HG02973 (cell line): ENCODE results near the gene PCCA.
"Not testable (repeated sequence)": the region's sequence is repeated elsewhere in the genome, so short reads cannot be mapped to it uniquely, and the experiment has no call there.

Source experiments
- ATAC-seq: cut with Tn5 transposase; IDR thresholded peaks from one replicate; pipeline ENCODE4 v1.9.1; 2021; ENCODE audit warnings: moderate library complexity; ENCODE audit not compliant: unreplicated experiment

The PCCA gene

DNA sequence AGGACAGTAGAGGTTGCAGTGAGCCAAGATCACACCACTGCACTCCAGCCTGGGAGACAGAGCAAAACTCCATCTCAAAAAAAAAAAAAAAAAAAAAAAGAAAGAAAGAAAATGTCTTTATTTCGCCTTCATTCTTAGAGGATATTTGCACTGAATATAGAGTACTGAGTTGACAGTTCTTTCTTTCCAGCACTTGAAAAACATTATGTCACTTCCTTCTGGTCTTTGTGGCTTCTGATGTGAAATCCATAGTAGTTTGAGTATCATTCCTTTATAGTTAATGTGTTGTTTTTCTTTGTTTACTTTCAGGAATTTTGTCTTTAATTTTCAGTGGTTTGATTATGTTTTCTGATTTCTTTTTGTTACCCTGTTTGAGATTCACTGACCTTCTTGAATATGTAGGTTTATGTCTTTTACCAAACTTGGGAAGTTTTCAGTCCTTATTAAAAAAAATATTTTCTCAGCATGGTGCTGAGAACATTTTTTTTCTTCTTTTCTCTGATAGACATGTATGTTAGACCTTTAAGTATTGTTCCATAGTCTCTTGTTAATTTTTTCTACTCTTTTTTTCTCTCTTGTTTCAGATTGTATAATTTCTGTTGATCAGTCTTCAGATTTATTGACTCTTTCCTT, 50.1 kb downstream of the PCCA start:
- ATAC-seq: no peak

DNA sequence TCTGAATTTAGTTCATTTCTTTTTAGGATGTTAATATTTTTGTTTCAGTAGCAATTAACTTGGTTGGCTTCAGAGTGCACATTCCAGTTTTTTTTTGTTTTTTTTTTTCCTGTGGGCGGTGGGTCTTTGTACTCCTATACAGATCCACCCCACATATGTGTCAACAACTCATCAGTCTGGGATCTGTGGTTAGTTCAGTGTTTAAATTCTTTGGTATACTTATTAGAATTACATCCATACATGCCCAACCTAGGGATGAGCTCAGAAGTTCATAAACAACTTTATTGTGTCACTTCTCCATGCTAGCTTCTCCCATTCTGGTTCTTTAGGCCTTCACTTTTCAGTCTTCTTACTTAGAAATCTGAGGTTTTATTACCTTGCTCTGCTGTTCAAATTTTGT, 50.9 kb downstream of the PCCA start:
- no peak for ATAC-seq

DNA sequence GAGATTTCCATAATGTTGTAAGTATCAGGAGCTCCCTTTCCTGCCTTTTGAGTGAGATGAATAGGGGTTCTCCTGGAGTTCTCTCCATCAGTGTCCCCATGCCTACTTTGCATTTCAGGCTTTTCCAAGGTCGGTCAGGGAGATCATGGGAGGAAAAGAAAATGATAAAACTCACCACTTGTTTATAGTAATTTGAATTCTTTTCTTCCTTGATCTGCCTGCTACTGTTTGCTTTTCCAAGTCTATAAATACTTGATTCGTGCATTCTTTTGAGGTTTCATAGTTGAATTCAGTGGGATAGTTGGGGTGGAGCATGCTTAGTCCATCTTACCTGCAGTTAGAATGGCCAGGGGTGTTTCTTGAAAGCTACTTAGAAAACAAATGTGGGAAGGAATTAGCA, 51.5 kb downstream of the PCCA start:
- ATAC-seq: no peak

DNA sequence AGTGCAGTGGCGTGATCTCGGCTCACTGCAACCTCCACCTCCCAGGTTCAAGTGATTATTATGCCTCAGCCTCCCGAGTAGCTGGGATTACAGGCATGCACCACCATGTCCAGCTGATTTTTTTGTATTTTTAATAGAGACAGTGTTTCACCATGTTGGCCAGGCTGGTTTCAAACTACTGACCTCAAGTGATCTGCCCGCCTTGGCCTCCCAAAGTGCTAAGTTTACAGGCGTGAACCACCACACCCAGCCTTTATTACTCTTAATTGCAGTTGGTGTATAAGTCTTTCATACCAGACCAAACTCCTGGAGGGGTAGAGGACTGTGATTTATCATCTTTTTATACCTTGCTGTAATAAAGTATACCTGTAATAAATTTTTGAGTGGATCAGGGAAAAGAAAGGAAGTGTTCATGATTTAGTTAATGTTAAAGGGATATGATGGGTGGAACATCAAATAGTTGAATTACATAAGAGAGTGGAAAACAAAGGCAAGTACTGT, 52.6 kb downstream of the PCCA start:
- ATAC-seq: not testable (repeated sequence)

DNA sequence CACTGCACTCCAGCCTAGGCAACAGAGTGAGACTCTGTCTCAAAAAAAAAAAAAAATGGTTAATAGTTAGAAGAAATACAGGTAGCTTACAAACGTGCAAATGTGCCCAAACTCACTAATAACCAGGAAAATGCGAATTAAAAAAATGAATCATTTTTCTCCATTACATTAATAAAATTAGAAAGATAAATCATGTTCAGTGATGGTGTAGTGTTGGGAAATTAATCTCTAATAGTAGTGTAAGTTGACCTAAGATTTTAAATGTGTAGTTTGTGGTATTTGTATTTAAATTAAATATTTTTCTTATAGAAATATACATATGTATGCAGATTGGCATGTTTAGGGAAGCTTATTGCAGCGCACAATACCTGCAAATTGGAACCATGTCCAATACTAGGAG, 57.6 kb downstream of the PCCA start:
- no peak for ATAC-seq

DNA sequence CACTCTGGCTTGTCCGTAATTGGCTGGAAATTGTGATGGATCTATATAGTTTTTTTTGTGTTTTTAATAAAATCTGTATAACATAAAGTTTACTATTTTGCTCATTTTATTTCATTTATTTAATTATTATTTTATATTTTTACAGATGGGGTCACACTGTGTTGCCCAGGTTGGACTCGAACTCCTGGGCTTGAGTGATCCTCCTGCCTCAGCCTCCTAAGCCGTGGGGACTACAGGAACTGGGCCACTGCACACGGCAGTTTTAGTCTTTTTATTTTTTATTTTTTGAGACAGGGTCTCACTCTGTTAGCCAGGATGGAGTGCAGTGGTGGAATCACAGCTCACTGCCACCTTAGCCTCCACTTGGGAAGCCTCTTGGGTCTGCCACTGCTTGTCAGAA, 58.9 kb downstream of the PCCA start:
- ATAC-seq: no peak

DNA sequence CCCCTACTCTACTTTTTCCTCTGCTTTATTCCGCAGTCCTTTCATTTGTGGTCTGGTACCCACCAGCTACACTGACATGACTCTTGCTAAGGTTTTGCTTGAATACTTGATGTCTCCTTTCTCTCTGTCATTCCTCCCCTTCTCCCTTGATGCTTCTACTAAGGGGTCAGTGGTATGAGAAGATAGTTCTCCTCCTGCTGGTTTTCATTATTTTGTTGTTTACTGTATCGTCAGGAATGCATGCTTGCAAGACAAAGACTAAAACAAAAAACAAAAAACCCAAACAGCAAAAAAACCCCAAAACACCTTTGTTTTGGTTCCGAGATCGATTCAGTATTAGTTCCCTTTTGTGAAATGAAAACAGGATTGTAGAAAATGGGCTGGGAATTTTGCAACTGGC, 59.5 kb downstream of the PCCA start:
- no peak for ATAC-seq

DNA sequence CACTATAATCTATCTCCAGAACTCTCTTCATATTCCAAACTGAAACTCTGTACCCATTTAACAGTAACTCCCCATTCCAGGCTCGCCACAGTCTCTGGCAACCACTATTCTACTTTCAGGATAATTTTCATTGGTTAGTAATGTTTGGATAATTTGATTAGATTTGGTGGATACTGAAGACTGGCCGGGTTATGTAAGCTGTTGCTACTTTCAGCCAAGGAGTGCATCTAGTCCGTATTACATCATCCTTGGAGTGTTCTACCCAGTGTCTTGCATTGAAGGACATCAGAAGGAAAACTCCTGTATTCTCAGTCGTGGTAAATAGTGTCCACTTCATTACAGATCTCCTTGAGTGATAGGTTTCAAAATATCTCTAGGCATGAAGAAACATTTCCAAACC, 60.5 kb downstream of the PCCA start:
- ATAC-seq: no peak

DNA sequence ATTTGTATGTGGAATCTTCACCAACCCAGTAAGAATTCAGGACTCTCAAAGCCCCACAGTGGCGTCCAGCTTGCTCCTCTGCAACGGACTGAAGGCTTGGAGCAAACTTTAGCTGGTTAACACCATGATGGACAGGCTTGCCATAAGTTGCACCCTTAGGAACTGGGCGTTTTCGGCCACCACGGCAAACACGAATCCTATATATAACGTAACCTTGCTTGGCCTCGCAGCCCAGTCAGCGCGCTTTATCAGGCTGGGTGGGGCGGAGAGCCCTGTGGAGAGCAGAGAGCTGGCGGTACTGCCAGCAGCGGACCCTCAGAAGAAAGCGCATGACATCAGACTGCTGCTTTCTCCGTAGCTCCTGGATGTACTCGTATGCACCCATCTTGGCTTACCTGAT, 61.8 kb downstream of the PCCA start:
- not testable (repeated sequence) for ATAC-seq

DNA sequence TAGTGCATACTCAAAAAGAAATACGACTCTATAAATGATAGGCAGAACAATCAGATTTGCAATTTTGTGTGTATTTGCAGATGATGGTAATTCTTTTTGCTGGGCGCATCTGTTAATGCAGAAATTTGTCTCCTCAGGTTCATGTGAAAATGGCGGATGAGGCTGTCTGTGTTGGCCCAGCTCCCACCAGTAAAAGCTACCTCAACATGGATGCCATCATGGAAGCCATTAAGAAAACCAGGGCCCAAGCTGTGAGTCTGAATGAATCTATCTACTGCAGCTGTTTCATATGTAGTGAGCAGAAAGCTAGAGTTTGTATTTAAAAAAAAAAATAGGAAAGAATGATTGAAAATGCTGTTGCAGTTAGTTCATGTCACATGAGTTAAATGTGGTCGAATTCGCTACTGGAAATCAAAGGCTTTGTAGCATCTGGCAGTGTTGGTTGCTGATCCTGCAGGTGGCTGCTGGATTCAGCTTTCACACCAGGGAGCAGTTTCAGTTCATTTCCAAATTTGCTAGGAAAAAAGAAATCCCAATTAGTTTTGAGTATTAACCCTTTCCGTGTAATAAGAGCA, 66.0 kb downstream of the PCCA start:
- no peak for ATAC-seq

DNA sequence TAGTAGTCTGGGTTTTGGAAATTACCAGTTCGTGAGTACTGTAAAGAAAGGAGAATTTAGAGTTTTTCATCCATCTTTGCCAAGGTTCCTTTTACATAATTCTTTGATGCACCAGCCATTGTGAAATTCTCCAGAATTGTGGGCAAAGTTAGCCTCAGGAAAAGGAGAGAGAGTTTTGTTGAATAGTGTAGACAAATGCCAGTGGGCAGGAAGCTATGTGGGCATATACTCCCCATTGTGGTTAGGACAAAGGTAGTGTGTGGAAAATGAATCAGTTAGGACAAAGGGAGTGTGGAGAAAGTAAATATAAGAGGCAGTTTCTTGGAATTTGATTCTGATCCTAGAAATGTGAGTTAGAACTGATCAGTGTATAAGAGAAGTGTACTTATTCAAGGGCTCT, 67.9 kb downstream of the PCCA start:
- ATAC-seq: no peak

DNA sequence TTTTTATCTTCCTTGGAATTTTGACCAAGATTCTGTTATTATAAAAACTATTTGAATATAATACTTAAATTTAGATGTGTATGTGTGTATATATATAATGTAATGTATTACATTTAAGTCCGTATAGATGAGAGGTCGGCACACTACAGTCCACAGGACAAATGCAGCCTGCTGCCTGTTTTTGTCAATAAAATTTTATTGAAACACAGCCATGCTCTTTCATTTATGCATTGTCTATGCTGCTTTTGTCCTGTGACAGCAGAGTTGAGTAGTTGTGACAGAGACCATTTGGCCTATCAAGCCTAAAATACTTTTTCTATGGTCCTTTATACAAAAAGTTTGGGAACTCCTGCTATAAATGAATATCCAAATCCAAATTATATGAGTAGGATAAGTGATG, 69.7 kb downstream of the PCCA start:
- ATAC-seq: no peak

DNA sequence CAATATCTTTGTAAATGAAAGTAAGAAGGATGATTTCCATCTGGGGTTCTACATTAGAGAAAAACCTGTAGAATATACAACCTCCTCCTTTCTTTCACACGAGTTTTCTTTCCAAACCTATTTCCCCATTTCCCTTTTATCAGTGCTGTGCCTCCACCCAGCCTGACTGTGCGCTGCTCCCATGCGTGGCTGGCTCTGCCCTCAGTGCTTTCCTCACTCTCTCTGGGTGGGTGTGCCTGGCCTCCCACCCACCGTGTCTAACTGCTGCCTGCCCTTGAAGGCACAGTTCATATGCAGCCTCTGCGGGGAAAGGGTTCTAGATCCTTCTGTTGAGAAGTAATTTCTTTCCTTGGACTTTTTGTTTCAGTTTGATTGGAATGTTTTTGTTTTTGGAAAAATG, 70.7 kb downstream of the PCCA start:
- ATAC-seq: no peak

DNA sequence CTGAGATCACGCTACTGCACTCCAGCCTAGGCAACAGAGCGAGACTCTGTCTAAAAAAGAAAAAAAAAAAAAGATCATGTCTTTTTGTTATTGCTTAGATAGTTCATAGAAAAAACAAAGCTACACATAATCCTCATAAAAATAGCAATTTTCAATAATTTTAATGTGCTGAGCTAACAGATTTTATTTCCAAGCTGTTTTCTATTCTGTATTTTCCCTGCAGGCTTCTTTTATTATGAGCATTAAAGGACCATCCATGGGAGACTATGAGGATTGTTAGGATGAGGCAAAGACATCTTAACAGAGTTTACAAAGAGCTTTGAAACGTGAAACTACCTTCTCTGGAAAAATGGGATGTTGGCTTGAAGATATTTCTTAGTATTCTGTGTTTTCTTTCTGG, 71.6 kb downstream of the PCCA start:
- ATAC-seq: no peak

DNA sequence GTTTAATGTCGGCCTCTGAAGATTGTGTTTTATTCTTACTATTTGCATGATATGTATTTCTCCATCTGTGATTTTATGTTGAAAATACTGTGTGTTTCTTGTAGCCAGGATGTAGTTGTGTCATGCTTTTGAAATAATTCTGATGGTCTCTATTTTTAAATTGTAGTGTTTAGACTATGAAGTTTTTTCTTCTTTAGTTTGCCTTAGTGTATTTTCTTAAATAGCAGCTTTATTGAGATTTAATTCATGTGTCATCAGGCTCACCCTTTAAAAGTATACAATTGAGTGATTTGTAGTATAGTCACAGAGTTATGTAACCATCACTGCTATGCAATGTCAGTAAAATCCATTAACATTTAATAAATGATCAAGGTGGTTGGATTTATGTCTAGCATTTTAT, 74.5 kb downstream of the PCCA start:
- no peak for ATAC-seq

DNA sequence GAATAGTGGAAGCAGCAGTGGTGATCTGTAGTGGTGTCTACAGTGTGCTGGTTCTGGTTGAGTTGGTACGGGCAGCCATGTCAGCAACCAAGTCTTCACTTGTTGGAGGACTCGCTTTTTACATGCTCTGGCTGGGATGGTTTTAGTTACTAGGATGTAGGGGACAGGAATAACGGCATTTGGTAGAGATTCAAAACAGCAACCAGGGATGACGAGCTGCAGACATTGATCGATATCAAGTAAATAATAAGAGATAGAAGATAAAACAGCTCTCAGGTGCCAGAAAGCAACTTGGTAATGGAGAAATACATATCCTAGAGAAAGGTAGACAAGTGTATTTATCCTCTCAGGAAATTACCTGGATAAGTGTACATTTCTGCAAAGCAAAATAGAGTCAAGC, 84.3 kb downstream of the PCCA start:
- ATAC-seq: no peak

DNA sequence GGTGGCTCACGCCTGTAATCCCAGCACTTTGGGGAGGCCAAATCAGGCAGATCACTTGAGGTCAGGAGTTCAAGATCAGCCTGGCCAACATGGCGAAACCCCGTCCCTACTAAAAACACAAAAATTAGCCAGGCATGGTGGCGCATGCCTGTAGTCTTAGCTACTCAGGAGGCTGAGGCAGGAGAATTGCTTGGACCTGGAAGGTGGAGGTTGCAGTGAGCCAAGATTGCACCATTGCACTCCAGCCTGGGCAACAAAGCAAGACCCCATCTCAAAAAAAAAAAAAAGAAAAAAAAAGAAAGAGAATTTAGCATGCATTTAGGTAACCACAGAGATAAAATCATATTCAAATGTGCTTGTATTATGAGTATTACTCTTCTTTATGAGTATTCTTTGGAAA, 85.6 kb downstream of the PCCA start:
- ATAC-seq: not testable (repeated sequence)

DNA sequence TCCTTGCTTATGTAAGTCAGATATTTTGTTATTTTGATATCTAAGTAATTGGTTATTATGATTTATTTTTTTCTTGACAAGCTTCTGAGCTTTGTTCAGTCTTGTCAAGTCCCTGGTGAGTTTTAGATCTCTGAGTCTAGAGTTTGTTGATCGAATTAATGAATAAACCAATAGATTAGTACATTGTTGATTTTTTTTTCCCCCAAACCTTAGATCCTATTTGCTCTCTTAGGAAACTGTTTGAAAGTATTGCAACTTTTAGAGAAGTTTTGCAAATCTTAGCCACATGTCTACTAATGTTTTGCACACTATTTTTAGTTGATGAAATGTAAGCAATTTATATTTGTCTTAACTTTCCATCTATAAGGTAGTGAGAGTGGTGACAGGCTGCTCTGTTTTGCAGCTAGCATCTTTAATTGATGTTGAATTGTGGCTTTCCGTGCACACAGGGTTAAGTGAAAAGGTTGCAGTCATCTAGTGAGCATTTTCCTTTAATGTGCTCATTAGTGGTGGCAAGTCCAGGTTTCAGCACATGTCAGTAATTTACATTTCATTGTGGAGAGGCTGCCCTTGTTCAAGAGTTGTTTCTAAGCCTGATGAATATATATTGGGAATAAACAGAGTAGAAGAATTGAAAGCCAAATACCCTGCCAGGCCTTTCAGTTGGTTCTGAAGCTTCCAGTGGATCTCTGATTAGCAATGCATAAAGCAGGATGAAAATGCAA, 86.3 kb downstream of the PCCA start:
- ATAC-seq: no peak

DNA sequence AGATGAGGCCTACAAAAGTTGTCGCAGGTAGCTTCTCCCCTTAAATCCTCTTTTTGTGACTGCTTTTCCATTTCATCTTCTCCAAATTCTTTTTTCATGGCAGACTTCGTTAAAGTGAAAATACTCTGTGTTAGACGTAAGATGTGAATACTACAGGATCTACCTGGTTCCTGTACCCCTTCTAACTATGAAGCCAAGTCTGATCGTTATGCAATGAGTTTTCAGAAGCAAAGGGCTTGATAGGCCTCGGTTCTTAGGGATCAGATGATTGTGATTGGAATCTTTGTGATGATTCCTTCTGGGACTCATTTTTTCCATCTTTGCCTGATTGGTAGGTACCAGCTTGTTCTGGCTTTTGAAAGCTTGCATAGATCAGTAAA, 86.9 kb downstream of the PCCA start:
- no peak for ATAC-seq

DNA sequence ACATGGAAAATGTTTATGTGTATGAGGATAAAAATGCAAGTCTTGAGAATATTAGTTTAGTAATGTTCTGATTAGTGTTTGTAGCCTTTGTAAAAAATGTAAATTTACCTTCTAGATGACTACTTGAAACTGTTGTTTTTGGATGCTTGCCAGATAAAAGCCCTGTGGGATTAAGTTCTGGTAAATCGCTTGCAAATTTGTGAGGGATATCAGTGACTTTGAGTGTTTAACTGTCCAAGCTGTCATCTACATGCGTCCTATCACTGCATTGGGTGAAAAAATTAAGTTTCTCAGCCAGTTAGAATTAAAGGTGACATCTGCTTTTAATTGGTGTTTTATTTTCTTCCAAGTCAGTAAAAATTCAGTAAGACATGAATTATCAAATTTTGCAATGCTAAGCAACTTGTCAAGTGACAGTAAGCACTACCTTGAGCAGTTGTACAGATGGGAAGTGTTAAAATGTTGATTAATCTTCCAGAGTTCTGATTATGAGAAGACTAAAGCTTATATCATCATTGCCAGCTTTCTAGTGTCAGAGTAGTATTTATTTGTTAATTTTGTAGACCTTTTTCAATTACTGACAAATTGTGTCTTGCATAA, 88.0 kb downstream of the PCCA start:
- ATAC-seq: no peak

DNA sequence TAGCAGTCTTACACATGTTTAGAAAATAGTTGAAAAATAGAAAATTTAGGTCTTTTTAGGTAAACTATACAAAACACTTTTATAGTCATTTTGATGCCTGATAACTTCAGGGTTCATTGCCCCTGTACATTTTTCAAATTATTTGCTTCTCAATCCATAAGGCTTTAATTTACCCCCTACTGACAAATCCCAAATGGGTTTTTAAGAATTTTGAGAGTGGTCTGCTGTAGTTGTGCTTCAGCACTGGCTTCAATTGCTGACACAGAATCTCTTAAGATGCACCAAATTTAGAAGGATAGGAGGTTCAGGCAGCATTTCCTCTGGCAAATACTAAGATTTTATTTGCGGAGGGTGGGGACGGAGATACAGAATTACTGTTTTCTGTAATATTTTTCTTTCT, 89.4 kb downstream of the PCCA start:
- ATAC-seq: no peak

DNA sequence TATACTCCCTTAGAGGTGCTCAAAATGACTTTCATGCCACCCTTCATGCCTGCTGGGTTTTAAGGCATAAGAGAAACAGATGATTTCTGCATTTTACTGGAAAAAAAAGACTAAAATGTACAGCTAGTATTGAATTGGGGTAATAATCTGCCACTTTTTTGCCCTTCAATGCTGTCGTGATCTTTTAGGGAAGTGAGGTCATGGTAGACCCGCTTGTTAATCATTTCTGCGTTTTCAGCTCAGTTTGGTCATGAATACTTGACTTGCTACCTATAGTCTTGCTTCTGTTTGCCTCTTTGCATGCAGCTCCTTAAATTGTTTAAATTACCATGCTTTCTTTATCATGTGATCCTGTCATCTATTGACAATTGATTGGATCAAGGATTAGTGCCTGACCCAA, 90.4 kb downstream of the PCCA start:
- ATAC-seq: no peak
